GM04503 (cell line): ENCODE results near the gene MTMR10.

Experiments used
- DNase-seq: peaks from one replicate; pipeline ENCODE4 v3.0.0-alpha.2; 2012; ENCODE audit warnings: low read depth

The MTMR10 gene

DNA sequence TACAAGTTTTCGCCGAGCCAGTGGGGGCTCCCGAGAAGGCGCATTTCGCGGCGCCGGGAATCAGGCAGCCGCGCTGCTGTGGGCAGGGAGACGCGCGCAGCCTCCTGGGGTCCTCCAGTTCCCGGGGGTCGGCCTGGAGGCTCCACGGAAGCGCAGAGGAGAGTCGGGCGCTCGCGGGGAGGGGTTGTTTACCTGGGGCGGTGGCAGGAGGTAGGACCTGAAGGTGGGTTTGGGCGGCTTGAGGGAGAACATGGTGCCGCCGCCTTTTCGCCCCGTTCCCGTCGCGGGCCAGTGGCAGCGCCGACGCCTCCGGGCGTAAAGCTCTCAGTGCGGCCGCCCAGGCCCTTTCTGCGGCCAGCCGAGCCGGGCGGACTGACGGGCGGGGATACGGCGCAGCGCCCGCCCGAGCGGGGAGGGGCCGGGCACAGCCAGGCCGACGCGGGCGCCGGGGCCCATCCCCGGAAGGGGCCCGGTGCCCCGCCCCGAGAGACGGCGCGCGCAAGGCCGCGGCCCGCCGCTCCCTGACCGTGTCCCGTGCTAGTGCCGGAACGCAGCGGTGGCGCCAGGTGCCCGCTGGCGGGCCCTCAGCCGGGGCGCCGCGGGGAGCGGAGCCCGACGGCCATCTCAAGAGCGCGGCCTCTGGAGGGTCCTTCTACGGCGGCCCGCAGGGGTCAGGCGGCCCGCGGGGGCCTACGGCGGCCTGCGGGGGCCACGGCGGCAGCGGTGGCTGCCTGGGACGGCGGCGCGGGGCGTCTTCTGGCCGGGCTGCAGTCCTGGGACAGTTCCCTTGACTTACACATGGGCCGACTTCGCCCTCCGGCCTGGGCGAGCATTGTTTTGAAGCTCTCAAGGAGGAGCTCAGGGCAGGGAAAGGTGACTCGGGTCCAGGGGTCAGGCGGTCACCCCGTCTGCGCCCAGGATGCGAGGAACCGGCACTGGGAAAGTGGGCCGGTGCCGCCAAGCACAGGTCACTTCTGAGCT is at the start of gene MTMR10:
TSS of gene MTMR10 (minus strand) at position 374 of the 981 bp plus-strand sequence. CDS start at position 252, 122 bp downstream.
- DNase-seq = no peak

DNA sequence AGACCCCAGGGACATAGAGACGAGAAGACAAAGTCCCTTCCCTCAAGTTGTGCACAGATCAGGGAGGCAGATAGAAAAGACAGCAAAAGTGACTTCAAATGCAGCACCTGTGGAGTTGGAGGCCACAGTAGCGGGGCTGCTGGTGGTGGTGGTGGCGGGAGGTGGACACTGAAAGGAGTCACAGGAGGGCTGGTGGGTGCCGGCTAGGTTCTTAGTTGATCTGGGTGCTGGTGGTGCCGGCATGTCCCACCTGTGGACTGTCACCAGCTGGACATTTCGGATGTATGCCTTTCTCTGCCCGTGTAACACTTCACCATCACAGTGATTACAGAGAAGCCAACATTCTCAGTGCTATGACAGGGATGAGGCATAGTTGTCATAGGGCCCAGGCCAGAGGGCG is 49.2 kb upstream of the MTMR10 start:
- DNase-seq = no peak

GRCh38 chr15:31039961-31040360 is 48.5 kb upstream of the MTMR10 start:
- no peak for DNase-seq

GRCh38 chr15:31037731-31038477 is 46.5 kb upstream of the MTMR10 start:
- no peak for DNase-seq

DNA sequence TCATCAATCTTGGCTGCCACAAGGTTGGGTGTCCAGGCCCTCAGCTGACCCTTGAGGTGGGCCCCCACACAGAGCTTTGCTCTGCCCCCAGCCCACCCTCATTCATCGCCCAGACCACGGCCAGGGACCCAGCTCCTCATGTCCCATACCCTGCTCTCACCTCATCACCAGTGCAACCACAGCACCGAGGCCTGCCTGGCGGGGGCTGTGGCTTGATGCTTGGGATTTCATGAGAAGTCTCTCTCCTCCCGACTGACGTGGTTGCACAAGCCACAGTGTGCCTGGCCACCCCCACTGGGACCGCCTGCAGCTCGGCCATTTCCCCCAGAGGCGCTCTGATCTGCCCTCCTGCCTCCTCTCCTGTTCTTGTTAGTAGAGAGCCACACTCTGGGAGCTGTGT is 45.4 kb upstream of the MTMR10 start:
- DNase-seq = no peak

DNA sequence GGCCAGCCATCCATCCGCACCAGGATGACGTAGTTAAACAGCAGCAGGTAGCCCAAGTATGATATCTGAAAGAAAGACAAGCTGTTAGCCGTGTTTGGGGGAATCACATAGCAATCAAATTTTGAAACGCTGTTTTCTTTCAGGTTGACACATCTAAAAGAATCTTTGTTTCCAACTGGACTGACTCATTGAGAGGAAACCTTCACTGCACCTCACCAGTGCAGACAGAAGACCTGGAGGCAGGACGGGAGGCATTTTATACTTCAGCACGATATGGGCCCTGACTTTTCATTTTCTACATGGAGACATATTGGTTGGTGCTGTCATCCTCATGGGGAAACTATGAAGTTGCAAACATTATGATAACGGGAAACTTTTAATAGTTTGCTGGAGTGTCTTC is 44.2 kb upstream of the MTMR10 start:
- no peak for DNase-seq

GRCh38 chr15:31034152-31034551 is 42.7 kb upstream of the MTMR10 start:
- no peak for DNase-seq

DNA sequence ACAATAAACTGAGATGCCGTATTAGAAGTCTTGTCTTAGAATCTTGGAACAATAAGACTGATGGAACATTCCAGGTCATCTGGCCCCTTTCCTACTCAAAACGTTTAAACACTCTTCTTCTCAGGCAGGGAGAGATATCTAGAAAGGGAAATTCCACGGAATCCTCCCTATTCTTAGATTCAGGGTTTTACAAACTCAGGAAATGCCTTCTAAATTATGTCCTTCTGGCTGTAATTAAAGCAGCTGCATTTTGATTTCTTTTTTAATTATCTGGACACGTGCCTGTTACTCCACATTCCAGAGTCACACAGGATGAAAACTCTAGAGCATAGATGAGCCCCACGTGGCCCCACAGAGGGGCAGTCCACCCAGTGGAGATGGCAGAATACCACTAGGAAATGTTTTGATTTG is 41.5 kb upstream of the MTMR10 start:
- DNase-seq = peak; percentile 88

DNA sequence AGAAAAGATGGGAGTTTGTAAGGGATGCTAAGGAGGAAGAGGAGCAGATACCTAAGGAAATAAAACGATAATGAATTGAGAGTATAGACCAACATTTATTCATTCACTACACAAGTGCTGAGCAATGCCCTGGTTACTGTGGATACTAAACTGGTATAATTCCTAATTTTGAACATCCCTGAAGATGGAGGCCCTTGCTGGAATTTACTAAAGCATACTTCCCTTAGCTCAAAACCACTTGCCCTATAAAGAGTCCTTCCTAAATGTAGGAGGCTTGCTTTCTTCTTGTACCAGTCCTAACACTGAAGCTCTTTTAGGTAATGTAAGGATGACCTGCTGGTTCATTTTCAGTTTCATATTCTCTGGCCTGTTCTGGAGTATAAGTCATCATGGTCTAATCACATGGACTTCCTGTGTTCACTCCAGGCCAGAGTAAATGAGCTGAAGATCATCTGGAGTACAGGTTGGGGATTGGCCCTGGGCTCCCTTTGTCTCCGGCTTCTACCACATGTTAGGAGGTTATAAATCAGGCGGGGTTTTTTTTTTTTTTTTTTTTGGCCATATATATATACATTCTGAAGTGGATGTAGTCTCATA is 40.1 kb upstream of the MTMR10 start:
- no peak for DNase-seq

DNA sequence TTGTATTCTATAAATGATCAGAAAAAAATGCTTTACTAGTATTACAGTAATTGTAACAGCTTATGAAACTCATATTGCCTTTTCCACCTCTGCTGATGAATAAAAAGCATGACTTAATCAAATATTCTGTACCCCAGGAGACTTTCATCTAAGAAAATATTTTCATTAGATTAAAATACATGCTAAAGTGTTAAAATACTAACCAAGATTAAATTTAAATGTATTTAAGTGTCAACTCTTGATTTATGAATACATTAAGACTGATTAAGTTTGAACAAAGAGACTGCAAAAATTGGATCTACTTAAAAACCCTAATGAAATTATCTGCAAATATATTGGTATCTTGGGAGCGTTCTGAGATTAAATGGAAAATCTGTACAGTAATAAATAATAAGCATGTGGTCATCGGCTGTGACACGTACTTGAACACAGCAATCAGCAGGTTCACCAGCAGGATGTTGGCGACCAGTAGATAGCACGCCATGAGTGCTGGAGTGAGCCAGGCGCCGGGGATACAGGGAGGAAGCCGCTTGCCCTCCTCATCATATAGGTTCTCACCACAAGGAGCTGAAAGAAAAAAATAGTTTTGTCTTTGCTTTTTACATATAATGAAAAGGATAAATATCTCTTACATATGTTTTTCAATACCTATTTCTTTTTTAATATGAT is 36.6 kb upstream of the MTMR10 start:
- no peak for DNase-seq

- DNase-seq = no peak
These were observed 34.6 kb upstream of the MTMR10 start for GRCh38 chr15:31025996-31026395.

DNA sequence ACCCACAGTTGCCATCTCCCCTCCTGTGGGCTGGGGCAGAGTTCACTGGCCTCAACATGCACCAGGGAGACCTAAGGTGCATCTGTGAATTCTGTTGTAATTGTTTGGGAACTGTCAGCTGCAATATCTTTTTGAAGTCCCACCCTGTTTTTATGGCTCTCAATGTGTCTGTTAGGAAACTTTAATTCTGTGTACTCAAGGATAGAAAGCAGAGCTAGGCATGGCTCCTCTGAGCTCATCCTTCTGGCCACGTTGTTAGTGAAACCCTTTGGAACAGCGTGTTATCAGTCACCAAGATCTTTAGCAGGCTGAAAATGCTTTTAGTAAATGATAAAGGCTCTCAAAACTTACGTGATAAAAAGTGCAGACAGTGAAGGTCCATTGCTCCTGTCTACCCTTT is 33.6 kb upstream of the MTMR10 start:
- no peak for DNase-seq

DNA sequence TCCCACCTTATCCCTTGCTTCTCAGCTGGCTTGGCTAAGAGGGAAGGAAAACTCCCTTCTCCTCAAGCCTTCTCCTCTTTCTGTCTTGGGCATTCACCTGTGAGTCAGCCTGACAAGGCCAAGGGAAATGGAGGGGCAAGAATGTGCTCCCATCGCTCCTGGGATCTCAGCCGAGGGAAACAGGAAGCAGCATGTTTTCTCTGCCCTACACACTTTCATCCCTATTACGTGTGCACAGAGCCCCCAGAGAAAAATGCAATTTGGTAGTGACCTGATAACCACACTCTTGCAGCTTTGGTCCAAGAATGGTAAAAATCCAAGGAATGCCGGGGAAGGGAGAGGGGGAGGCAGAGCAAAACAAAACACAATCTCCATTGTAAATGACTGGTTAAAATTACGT is 32.9 kb upstream of the MTMR10 start:
- peak; percentile 94 for DNase-seq

DNA sequence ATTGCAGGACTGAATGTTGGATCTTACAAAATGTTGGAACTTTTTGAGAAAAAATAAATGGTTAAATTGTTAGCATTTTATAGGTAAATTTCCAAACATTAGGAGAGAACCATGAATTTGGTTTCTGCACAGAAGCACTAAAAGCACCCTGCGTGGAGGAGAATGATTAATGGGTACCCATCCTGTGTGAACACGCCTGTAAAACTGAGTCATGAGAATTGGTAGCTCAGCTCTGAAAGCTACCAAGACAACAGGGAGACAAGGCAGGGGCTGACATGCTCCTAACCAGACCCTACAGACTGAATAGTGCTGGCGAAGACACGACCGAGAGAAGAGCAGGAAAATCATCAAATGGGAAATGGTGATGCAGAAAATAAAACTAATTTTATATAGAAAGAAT is 32.4 kb upstream of the MTMR10 start:
- no peak for DNase-seq

GRCh38 chr15:31021067-31021665 is 29.7 kb upstream of the MTMR10 start:
- DNase-seq = no peak

DNA sequence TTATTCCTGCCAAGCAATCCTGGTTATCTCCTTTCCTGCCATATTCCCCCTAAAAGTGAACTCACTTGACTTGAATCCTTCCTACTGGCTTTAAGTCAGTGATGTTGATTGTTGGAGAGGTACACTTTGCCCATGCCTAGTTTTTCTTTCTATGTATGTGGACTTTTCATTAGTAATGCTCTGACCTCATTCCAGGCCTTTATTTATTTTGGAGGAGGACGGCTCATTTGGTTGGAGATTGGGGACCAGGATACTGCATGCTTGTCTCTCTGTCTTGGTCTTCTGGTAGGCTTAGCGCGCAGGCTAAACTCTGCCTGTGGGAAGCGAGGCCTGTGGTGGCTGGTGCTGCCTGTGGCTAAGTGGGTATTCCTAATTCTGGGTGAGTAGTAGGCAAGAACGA is 29.1 kb upstream of the MTMR10 start:
- no peak for DNase-seq

- DNase-seq = no peak
These were observed 28.6 kb upstream of the MTMR10 start for GRCh38 chr15:31019986-31020385.

DNA sequence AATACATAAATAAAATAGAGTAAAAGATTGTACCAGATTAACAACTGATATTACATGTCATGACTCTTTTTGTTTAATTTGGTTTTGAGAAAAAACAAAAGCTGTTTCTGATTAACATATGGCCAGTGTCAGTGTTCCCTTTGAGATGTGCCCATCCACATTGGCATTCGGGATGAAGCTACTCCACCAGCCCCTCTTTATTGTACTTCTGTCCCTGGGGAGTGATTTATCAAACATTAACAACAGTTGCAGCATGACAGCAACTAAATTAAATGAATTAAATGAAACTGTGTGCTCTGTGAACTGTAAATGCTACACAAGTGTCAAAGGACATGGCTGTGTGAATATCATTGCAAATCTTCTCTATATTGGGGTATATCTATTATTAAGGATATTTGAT is 25.9 kb upstream of the MTMR10 start:
- DNase-seq = no peak

- DNase-seq = peak; percentile 46
These were observed 25.1 kb upstream of the MTMR10 start for GRCh38 chr15:31016446-31016915.

GRCh38 chr15:31014608-31014925 is 23.1 kb upstream of the MTMR10 start:
- DNase-seq = no peak

DNA sequence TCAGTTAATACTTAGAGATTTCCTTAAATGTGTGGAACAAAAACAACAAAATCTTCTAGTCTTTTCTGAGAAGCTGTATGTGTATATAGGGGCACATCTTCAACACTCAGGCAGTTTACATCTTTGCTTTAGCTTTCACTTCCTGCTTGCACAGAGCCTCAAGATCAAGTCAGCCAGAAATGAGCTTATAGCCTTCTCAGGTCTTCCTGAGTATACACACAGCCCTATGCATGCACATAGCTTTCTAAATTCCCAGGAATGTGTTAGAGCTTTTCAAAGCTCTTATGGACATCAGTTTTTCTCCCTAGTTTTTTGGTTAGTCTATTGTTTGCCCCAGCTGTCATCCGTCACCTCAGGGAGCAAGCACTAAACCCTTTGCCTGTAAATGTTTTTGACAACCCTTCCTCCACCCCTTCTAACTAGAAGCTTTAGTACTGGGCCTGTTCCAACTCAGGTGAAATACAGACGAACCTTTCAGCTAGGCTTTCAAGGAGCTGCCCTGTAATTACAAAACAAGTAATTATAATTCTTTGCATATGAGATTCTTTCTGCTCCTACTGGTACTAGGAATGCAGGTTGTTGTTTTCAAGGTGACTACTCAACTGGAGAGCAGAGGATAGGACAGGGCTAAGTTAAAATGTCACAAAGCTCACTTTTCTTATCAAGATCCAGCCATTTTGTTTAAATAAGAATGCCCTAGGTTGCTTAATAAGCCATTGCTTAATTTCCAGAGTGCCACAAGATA is 22.6 kb upstream of the MTMR10 start:
- DNase-seq = no peak
